ENCODE measurements around the gene FKBP1B.
"Not testable (repeated sequence)": the region's sequence is repeated elsewhere in the genome, so short reads cannot be mapped to it uniquely, and the experiment has no call there.

The FKBP1B gene

GRCh38 chr2:24105816-24106215 is 56.3 kb downstream of the FKBP1B start:
- no peak for DNase-seq

- no peak for DNase-seq
Observed at GRCh38 chr2:24106786-24107185, 57.2 kb downstream of the FKBP1B start.

- DNase-seq = no peak
Observed at GRCh38 chr2:24107336-24107735, 57.8 kb downstream of the FKBP1B start.

GRCh38 chr2:24109431-24109830 is 59.9 kb downstream of the FKBP1B start:
- DNase-seq = not testable (repeated sequence)

- no peak for DNase-seq
Observed at GRCh38 chr2:24110660-24111303, 61.2 kb downstream of the FKBP1B start.

- DNase-seq = no peak
Observed at GRCh38 chr2:24111407-24111901, 61.9 kb downstream of the FKBP1B start.
